PFSK-1 (cell line): Measurements from ENCODE around the gene RAPGEF2.

Source experiments
- FOXP2 ChIP-seq: optimal IDR thresholded peaks from 2 replicates; pipeline ENCODE3; 2011; ENCODE audit warnings: borderline replicate concordance, control low read depth, inconsistent platforms; ENCODE audit not compliant: insufficient read depth; ENCODE audit errors: extremely low read length, extremely low read depth
- POLR2AphosphoS5 ChIP-seq: IDR thresholded peaks from 2 replicates; pipeline ENCODE4 v1.6.1; 2012; ENCODE audit warnings: low read depth, mild to moderate bottlenecking, control low read depth, low read length, moderate library complexity
- SIN3A ChIP-seq: IDR thresholded peaks from 2 replicates; pipeline ENCODE4 v1.6.1; 2012; ENCODE audit warnings: mild to moderate bottlenecking, low read length, moderate library complexity, borderline replicate concordance; ENCODE audit not compliant: insufficient read depth
- TAF1 ChIP-seq: IDR thresholded peaks from 2 replicates; pipeline ENCODE4 v1.6.1; 2012; ENCODE audit warnings: low read length, control low read depth, borderline replicate concordance; ENCODE audit not compliant: insufficient read depth
- TF ChIP-seq, protein P1 (sequence below), 2 experiments: IDR thresholded peaks; 2 replicates each; pipeline versions ENCODE4 v1.6.1 to v1.8.0; 2011 to 2012; ENCODE audit warnings: low read depth in 2 of 2, low read length in 2 of 2, control low read depth in 1 of 2, inconsistent platforms in 1 of 2, mild to moderate bottlenecking in 1 of 2, moderate library complexity in 1 of 2; ENCODE audit not compliant: insufficient read depth in 1 of 2

DNA sequence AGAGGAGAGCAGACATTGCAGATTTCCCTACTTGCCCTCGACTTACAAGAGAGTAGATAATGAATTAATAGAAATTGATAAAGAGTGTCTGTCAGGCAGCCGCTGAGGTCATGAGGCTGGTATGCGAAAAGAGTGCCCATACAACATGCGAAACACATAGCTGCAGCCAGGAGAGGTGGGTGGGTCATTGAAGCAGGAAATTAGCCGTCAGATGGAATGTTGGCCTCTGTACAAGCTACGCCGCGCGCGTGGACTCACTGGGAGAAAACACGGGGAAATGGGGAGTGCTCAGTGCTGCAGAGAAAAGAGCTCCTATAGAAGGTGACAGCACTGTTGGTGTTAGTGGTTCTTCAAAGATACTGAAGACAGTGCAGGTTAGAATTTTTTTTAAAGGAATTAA, 125.1 kb downstream of the RAPGEF2 start:
- TF ChIP-seq SIN3A (no peak), POLR2AphosphoS5 (no peak), TAF1 (no peak), FOXP2 (no peak)
- TF ChIP-seq, protein P1, sequence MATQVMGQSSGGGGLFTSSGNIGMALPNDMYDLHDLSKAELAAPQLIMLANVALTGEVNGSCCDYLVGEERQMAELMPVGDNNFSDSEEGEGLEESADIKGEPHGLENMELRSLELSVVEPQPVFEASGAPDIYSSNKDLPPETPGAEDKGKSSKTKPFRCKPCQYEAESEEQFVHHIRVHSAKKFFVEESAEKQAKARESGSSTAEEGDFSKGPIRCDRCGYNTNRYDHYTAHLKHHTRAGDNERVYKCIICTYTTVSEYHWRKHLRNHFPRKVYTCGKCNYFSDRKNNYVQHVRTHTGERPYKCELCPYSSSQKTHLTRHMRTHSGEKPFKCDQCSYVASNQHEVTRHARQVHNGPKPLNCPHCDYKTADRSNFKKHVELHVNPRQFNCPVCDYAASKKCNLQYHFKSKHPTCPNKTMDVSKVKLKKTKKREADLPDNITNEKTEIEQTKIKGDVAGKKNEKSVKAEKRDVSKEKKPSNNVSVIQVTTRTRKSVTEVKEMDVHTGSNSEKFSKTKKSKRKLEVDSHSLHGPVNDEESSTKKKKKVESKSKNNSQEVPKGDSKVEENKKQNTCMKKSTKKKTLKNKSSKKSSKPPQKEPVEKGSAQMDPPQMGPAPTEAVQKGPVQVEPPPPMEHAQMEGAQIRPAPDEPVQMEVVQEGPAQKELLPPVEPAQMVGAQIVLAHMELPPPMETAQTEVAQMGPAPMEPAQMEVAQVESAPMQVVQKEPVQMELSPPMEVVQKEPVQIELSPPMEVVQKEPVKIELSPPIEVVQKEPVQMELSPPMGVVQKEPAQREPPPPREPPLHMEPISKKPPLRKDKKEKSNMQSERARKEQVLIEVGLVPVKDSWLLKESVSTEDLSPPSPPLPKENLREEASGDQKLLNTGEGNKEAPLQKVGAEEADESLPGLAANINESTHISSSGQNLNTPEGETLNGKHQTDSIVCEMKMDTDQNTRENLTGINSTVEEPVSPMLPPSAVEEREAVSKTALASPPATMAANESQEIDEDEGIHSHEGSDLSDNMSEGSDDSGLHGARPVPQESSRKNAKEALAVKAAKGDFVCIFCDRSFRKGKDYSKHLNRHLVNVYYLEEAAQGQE (IDR thresholded peaks at IDR 0.05; ENCODE audit: insufficient read depth in 1 of 2, low read depth in 2 of 2, low read length in 2 of 2), result no peak
